Measurements from ENCODE around the gene DYRK1A. TPM values are rescaled to one million over a fixed set of nuclear protein-coding genes. Genes with fewer than 3 reads are reported as not detected.

The DYRK1A gene
- total RNA-seq, 4 donors from 2014 or later = 71.5 to 116 (median 90.9) TPM

DNA sequence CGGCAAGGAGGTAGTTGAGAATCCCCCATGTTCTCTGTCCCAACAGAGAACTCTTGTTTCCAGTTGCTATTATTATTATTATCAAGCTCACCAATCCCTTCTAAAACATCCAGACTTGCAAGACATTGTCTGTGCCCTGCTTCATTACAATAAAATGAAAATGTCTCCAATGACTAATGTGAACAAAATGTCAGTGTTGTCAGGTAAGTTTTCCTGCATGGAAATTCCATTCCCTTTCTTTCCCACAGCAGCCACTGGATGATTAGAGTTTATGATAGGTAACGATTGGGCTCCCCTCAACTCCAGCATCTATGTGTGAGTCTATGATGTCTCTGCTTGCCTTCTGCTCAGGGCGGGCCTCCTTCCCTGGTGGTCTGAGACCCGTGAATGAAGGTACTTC, 8.9 kb upstream of the DYRK1A start:
- Histone ChIP-seq H3K36me3 (no peaks in the 10 kb centered on the region), H3K4me3 (no peak overlapping the region), H3K4me1 (no peaks in the 10 kb centered on the region), H3K9me3 (no peaks in the 10 kb centered on the region), H3K27ac (no peak overlapping the region), H3K27me3 (no peaks in the 10 kb centered on the region)
- in situ Hi-C loops (cut with MboI; ENCODE audit: low pct_ligation_motif_present in 1 of 4, low pct_unique_long_range_greater_than_20kb in 1 of 4, low sequenced_read_pairs in 3 of 4) (loop anchor here in 2 of 4 donors (10.0 kb wide), 1 partner anchor 83 kb away; no protein-coding TSS in a partner anchor), intact Hi-C loops (cut with DNase I; ENCODE audit: low total_unique reads) (no loop called here)
- 68 to 100% methylated on average over 1 to 4 of the region's 4 CpGs for WGBS, 2 donors (ENCODE audit: low coverage in 1 of 2)
- TF ChIP-seq POLR2AphosphoS5 (IDR thresholded peaks at IDR 0.05) = no peak
- DNase-seq = no peak

GRCh38 chr21:37358397-37358796, 8.2 kb upstream of the DYRK1A start:
- TF ChIP-seq POLR2A (IDR thresholded peaks at IDR 0.05) = no peak
- H3K4me3 ChIP-seq = no peak overlapping the region
- no peaks in the 10 kb centered on the region for H3K4me1 ChIP-seq
- in situ Hi-C loops (cut with MboI; ENCODE audit: low pct_ligation_motif_present in 1 of 4, low pct_unique_long_range_greater_than_20kb in 1 of 4, low sequenced_read_pairs in 3 of 4) (loop anchor here in 2 of 4 donors (10.0 kb wide), 1 partner anchor 84 kb away; no protein-coding TSS in a partner anchor), intact Hi-C loops (cut with DNase I; ENCODE audit: low total_unique reads) (no loop called here)
- no peaks in the 10 kb centered on the region for H3K9me3 ChIP-seq
- no peaks in the 10 kb centered on the region for H3K27me3 ChIP-seq
- WGBS, 2 donors (ENCODE audit: low coverage in 1 of 2) = 41 to 45% methylated on average over 3 to 7 of the region's 7 CpGs
- no peaks in the 10 kb centered on the region for H3K36me3 ChIP-seq
- H3K27ac ChIP-seq = no peak overlapping the region
- no peak for DNase-seq

DNA sequence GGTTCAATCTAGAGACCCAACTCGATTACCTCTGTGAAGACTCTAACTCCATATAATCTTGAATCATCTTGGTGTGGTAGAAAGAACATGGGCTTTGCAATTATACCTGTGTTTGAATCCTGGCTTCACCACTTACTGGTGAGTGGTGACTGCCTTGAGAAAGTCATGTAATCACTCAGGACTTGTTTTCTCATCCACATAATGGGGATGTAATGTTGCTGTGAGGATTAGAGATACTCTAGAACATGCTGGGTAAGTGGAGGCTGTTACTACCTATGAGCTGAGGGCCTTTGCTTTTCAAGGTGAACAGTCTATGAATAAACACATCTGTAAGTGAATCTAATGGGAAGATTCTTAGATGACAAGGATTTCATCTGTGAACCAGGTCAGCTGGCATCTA, 2.6 kb upstream of the DYRK1A start:
- H3K27me3 ChIP-seq = no peaks in the 10 kb centered on the region
- WGBS, 2 donors (ENCODE audit: low coverage in 1 of 2) = 60 to 95% methylated on average over 1 of the region's 1 CpG
- intact Hi-C loops (cut with DNase I; ENCODE audit: low total_unique reads) (loop anchor here (10.0 kb wide), 1 partner anchor 201 kb away; no protein-coding TSS in a partner anchor), in situ Hi-C loops (cut with MboI; ENCODE audit: low pct_ligation_motif_present in 1 of 4, low pct_unique_long_range_greater_than_20kb in 1 of 4, low sequenced_read_pairs in 3 of 4) (no loop called here)
- DNase-seq = no peak
- TF ChIP-seq EP300 (IDR thresholded peaks at IDR 0.05; ENCODE audit: low read depth) = no peak
- no peak for TF ChIP-seq CTCF (IDR thresholded peaks at IDR 0.05)
- TF ChIP-seq POLR2AphosphoS5 (IDR thresholded peaks at IDR 0.05) = no peak
- no peak for TF ChIP-seq POLR2A (IDR thresholded peaks at IDR 0.05)
- H3K4me3 ChIP-seq = no peak overlapping the region
- no peak overlapping the region for H3K27ac ChIP-seq
- peaks cover 4 to 16% (median 14%) of the 10 kb centered on the region in 4 donors for H3K4me1 ChIP-seq
- no peaks in the 10 kb centered on the region for H3K36me3 ChIP-seq
- H3K9me3 ChIP-seq = no peaks in the 10 kb centered on the region

DNA sequence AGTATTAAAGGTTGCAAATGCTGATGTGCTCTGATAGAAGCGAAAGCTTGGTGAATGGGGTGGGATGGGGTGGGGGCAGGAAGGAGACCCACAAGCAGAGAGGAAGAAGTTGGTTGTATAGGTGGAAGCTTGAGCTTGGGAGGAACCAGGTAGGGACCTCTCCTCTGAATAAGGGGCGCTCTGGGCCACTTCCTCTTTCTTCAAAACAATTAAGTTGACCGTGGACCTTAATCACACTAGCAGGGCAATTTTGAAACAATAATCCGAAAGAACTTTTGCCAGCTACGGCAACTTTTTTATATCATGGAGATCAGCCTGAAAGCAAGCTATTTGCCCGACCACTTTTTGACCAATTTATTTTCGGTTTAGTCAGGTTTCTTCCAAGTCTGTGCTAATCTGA, 1.9 kb upstream of the DYRK1A start:
- Histone ChIP-seq H3K9me3 (no peaks in the 10 kb centered on the region), H3K27ac (peak overlapping the region; percentile 96 to 100 (median 100)), H3K4me1 (peaks cover 4 to 24% (median 20%) of the 10 kb centered on the region in 4 donors), H3K36me3 (no peaks in the 10 kb centered on the region), H3K4me3 (peak overlapping the region in 1 of 4 donors; percentile 84), H3K27me3 (no peaks in the 10 kb centered on the region)
- DNase-seq = no peak
- TF ChIP-seq POLR2A (IDR thresholded peaks at IDR 0.05) = no peak
- TF ChIP-seq POLR2AphosphoS5 (IDR thresholded peaks at IDR 0.05) = no peak
- no peak for TF ChIP-seq EP300 (IDR thresholded peaks at IDR 0.05; ENCODE audit: low read depth)
- no peak for TF ChIP-seq CTCF (IDR thresholded peaks at IDR 0.05)
- WGBS, 2 donors (ENCODE audit: low coverage in 1 of 2) = 34 to 52% methylated on average over 5 to 7 of the region's 7 CpGs
- in situ Hi-C loops (cut with MboI; ENCODE audit: low pct_ligation_motif_present in 1 of 4, low pct_unique_long_range_greater_than_20kb in 1 of 4, low sequenced_read_pairs in 3 of 4) (no loop called here), intact Hi-C loops (cut with DNase I; ENCODE audit: low total_unique reads) (loop anchor here (1.0 to 10.0 kb wide), 2 partner anchors 96 to 200 kb away; no protein-coding TSS in a partner anchor)

DNA sequence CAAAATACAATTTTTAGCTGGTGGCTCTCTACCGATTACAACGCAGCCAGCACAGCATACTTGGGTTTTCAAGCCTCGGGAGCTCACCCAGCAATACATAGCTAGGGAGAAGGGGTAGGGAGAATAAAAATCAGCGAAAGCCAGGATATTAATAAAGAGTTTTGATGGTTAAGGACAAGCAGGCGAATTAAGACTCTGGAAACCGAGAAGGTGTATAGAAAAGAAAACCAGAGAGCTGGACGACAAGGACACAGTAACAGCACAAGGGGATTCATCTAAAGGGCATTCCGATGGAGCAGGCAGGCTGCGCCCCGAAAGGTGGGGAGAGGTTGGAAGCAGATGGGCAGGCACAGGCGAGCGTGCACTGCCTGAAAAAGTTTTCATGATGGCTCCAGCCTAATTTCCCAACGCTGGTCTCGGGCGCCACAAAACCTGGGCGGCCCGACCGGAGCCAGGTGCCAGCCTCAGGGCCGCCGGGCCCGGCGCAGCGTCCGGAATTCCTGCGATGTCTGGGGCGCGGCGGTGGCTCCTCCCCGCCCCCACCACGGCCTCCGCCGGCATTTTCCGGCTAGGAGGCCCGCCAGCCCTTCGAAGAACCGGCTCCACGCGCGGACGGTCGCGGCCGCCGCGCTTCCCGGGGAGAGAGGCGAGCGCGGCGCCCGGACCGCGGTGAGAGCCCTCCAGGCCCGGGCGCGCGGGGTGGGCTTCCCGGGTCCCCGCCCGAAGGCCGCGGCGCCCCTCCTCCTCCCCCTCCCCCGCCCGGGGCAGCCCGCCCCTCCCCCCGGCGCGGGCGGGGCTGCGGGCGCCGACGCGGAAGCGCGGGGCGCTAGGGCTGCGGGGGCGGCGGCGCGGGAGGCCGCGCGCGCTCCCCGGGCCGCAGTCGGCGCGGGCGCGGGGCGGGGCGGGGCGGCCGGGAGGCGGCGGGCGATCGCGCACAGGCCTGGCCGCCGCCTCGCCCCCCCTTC, 774 bp upstream of the DYRK1A start:
- Histone ChIP-seq H3K9me3 (no peaks in the 10 kb centered on the region), H3K4me3 (peak overlapping the region; percentile 36 to 99 (median 88)), H3K36me3 (no peaks in the 10 kb centered on the region), H3K27me3 (no peaks in the 10 kb centered on the region), H3K4me1 (peaks cover 9 to 34% (median 31%) of the 10 kb centered on the region in 4 donors), H3K27ac (peak overlapping the region; percentile 96 to 100 (median 100))
- TF ChIP-seq POLR2A (IDR thresholded peaks at IDR 0.05) = peak; percentile 84
- TF ChIP-seq CTCF (IDR thresholded peaks at IDR 0.05) = no peak
- peak in 2 of 3 donors; percentile 73 to 79 for TF ChIP-seq POLR2AphosphoS5 (IDR thresholded peaks at IDR 0.05)
- TF ChIP-seq EP300 (IDR thresholded peaks at IDR 0.05; ENCODE audit: low read depth) = no peak
- intact Hi-C loops (cut with DNase I; ENCODE audit: low total_unique reads) = loop anchor here (1.0 to 10.0 kb wide), 2 partner anchors 97 to 199 kb away; no protein-coding TSS in a partner anchor
- WGBS, 2 donors (ENCODE audit: low coverage in 1 of 2) = 0 to 1% methylated on average over 10 to 46 of the region's 106 CpGs
- peak; percentile 76 for DNase-seq
- in situ Hi-C loops (cut with MboI; ENCODE audit: low pct_ligation_motif_present in 1 of 4, low pct_unique_long_range_greater_than_20kb in 1 of 4, low sequenced_read_pairs in 3 of 4) = no loop called here

Measured in transverse colon (tissue), 4 donors.